Motor neuron (in vitro differentiated cells): Measurements from ENCODE around the gene CEACAM18. TPM values are rescaled to one million over a fixed set of nuclear protein-coding genes. Genes with fewer than 3 reads are reported as not detected.
A peak's percentile ranks its signal among the peaks of the same experiment; 100 is the strongest.
"Not testable (repeated sequence)": the region's sequence is repeated elsewhere in the genome, so short reads cannot be mapped to it uniquely, and the experiment has no call there.

Experiments used
- ATAC-seq, 8 experiments: fragments of 200-7000 bp; cut with Tn5 transposase; replicated peaks in 6 of 8; 2 replicates each; pipeline ENCODE4 v1.8.0; 2021; ENCODE audit warnings: mild to moderate bottlenecking in 8 of 8, moderate library complexity in 8 of 8
- H3K27ac ChIP-seq, 2 donors: fragments of 250-450 bp; sonication (Bioruptor Pico); 2 replicates each; pipeline ENCODE4 v1.9.0; 2021; ENCODE audit warnings: antibody characterized with exemption in 2 of 2, mild to moderate bottlenecking in 2 of 2, moderate library complexity in 1 of 2
- H3K4me1 ChIP-seq, 2 donors: fragments of 250-450 bp; sonication (Bioruptor Pico); replicated peaks in 1 of 2; 2 replicates each; pipeline ENCODE4 v1.6.1; 2021; ENCODE audit warnings: antibody characterized with exemption in 2 of 2, mild to moderate bottlenecking in 2 of 2, moderate library complexity in 1 of 2
- H3K4me3 ChIP-seq, 5 donors: fragments of 250-450 bp; sonication (Bioruptor Pico); 2 replicates each; pipeline ENCODE4 v1.9.0; 2021; ENCODE audit warnings: antibody characterized with exemption in 5 of 5, mild to moderate bottlenecking in 5 of 5, moderate library complexity in 4 of 5
- WGBS, 10 experiments: fragments of 450-650 bp; shearing (Covaris generic); methylation state at CpG; one replicate each; pipeline ENCODE4 v1.0.0; 2022; 5-methylcytosine and 5-hydroxymethylcytosine counted together
- in situ Hi-C, 9 experiments: fragments of 400-800 bp; cut with MboI; loops; one replicate each; pipeline ENCODE4 v1.15.0; 2021; ENCODE audit warnings: low sequenced_read_pairs in 9 of 9, low pct_unique_long_range_greater_than_20kb in 2 of 9; ENCODE audit not compliant: unreplicated experiment in 9 of 9
- total RNA-seq, 8 experiments: library from RNA; unstranded; fragments of 300-600 nt; gene quantifications; 2 replicates each; pipeline versions ENCODE4 v1.2.3 to v1.2.4, GENCODE V29; 2022

Gene CEACAM18
- total RNA-seq, 8 experiments from 2014 or later, result not detected

DNA sequence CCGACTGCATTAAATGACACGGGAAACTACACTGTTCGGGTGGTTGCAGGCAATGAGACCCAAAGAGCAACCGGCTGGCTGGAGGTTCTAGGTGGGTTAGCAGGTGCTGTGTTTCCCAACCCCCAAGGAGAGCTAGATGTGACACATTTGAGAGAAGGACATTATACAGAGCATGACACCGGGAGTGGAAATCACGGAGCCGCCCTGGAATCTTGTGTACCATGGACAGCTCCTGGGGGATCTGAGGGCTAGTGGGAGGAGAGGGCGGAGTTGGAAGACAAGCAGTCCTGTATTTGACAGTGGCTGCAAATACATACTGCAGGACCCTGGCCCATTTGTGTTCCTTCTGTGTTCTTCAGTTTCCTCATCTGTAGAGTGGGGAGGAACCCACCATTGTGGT, 2.3 kb downstream of the CEACAM18 start:
- no peaks in the 10 kb centered on the region for H3K4me1 ChIP-seq
- peak in 3 of 8 experiments; percentile 36 to 76 (median 39) for ATAC-seq
- in situ Hi-C loops, result loop anchor here in 1 of 9 experiments (25.0 kb wide), 1 partner anchor 182 kb away; no protein-coding TSS in a partner anchor
- 0 to 57% (median 30%) methylated on average over 1 to 6 of the region's 8 CpGs; no CpG with 5 or more reads in 4 of the 10 experiments for WGBS, 10 experiments
- H3K4me3 ChIP-seq, result no peak overlapping the region
- no peak overlapping the region for H3K27ac ChIP-seq

DNA sequence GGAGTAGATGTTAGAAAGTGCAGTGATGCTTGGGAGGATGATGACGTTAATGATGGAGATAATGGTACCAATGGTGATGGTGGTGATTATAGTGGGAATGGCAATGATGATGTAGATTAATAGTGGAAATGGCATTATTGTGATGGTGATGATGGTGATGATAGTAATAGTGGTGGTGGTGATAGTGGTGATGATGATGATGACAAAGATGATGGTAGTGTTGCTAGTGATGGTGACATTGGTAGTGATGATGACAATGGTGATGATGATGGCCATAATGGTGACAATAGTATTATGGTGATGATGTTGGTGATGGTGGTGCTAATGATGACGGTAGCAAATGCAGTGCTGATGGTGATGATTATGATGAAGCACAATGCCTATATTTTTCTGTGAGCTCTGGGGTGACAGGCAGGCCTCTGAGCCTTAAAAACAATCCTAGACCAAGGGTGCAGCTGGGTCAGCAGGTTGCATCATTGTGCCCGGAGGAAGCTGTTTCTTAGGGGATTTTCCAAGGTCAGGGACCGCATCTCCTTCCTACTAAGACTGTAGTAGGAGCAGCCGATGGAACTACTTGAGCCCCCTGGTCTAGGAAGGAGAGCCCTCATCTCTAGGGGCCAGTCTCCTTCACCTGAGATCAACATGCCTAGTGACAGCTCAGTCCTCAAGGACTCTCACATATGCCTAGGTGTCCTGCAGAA, 7.8 kb downstream of the CEACAM18 start:
- in situ Hi-C loops, result loop anchor here in 1 of 9 experiments (25.0 kb wide), 1 partner anchor 176 kb away; no protein-coding TSS in a partner anchor
- 0 to 62% (median 40%) methylated on average over 1 to 5 of the region's 5 CpGs; no CpG with 5 or more reads in 1 of the 10 experiments for WGBS, 10 experiments

DNA sequence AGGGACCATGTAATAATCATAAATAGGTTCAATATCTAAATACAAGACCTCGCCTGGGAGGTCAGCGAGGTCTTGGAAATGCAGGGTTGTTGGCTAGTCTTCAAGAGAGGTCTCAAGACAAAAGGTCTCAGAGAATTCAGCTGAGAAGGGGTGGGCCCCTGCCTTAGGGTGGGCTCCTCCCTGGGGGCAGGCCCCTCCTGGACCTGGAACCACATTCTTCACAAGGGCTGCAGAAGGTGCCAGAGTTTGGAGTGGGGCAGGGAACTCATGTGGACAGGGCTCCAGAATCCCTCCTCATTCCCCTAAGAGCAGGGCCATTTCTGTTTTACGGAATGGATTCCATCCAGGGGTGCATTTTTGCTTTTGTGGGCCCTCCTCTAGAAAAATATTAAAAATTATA, 10.2 kb downstream of the CEACAM18 start:
- no peak overlapping the region for H3K4me3 ChIP-seq
- H3K27ac ChIP-seq, result no peak overlapping the region
- 0 to 46% (median 20%) methylated on average over 1 to 2 of the region's 3 CpGs; no CpG with 5 or more reads in 7 of the 10 experiments for WGBS, 10 experiments
- in situ Hi-C loops, result loop anchor here in 1 of 9 experiments (25.0 kb wide), 1 partner anchor 174 kb away; no protein-coding TSS in a partner anchor
- no peaks in the 10 kb centered on the region for H3K4me1 ChIP-seq
- no peak for ATAC-seq

More for the DNA sequence above, 7.8 kb downstream of the CEACAM18 start:
- H3K4me3 ChIP-seq, result no peak overlapping the region
- no peaks in the 10 kb centered on the region for H3K4me1 ChIP-seq
- no peak overlapping the region for H3K27ac ChIP-seq
- ATAC-seq, result no peak

DNA sequence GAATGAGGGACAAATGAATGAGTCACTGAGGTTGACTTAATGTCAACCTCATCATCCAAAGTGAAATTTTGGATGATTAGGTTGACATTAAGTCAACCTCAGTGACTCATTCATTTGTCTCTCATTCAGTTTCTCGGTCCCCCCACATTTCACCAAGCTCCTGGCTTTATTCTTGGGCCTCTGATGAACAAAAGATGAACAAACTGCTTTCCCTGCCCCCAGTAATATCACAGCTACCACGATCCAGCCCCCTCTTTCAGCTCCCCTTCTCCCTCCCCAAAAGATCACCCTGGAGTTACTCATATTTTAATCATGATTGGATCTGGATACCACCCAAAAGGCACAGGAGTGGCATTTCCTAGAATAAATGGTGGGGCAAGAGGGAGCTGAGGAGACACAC, 10.8 kb downstream of the CEACAM18 start:
- no peak for ATAC-seq
- in situ Hi-C loops, result loop anchor here in 1 of 9 experiments (25.0 kb wide), 1 partner anchor 173 kb away; no protein-coding TSS in a partner anchor
- Histone ChIP-seq H3K27ac (no peak overlapping the region), H3K4me3 (no peak overlapping the region), H3K4me1 (no peaks in the 10 kb centered on the region)
- 0 to 34% (median 0%) methylated on average over 1 to 2 of the region's 2 CpGs; no CpG with 5 or more reads in 7 of the 10 experiments for WGBS, 10 experiments

DNA sequence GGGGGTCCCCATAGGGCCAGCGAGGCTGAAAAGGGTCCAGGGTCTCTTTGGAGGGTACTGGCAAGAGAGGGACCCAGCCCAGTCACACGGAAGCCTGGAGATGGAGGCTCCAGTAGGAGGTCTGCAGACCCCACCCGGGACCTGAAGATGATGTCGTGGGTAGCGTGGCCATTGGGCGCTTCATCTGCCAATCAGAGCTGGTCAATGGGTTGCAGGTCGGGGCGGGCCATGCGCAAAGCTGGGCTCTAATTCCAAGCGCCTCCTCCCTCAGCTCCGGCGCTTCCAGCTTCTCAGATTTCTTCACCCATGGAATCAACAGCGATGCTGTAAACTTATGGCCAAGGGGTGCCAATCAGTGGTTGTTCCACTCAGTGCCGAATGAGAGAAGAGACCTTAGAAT, 12.3 kb downstream of the CEACAM18 start:
- no peak overlapping the region for H3K4me3 ChIP-seq
- 0 to 77% (median 48%) methylated on average over 2 to 12 of the region's 14 CpGs; no CpG with 5 or more reads in 3 of the 10 experiments for WGBS, 10 experiments
- no peak for ATAC-seq
- H3K27ac ChIP-seq, result no peak overlapping the region
- in situ Hi-C loops, result loop anchor here in 1 of 9 experiments (25.0 kb wide), 1 partner anchor 172 kb away; no protein-coding TSS in a partner anchor
- no peaks in the 10 kb centered on the region for H3K4me1 ChIP-seq

DNA sequence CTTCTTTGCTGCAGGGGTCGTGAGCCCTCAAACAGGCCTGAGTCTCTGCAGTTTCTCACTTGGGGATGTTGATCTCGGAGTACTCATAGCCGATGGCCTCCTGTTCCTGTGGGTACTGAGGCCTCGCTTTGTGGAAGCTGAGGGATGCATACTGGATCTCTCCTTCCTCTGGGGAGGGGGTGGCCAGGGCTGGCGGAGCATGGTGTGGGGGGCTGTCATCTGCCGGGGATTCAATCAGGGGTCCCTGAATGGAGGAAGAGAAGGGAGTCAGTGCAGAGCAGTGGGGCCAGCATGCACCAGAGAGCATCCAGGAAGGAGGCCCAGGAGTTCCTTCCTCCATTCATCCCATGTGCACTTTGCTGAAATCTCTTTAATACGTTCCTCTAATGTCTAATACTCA, 13.2 kb downstream of the CEACAM18 start:
- in situ Hi-C loops, result loop anchor here in 1 of 9 experiments (25.0 kb wide), 1 partner anchor 171 kb away; no protein-coding TSS in a partner anchor
- no peak for ATAC-seq
- Histone ChIP-seq H3K27ac (no peak overlapping the region), H3K4me1 (no peaks in the 10 kb centered on the region), H3K4me3 (no peak overlapping the region)
- WGBS, 10 experiments, result 0 to 50% (median 0%) methylated on average over 1 to 4 of the region's 7 CpGs; no CpG with 5 or more reads in 3 of the 10 experiments

DNA sequence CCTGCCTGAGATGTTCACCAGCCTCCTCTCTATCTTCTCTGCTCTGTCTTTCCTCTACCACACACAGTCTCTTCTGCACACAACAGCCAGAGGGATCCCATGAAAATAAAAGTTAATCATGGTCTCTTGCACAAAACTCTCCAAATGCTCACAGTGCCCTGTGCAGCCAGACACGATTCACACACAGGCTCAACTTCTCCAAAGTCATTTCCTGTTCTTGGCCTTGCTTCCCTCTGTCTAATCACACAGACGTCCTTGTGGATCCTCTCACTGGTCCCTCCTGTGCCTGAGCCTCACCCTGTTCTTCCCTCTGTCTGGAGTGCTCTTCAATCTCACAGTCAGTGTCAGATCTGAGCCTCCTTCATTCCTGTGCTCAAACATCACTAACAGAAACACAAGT, 15.4 kb downstream of the CEACAM18 start:
- no peak for ATAC-seq
- Histone ChIP-seq H3K27ac (no peak overlapping the region), H3K4me1 (no peaks in the 10 kb centered on the region), H3K4me3 (no peak overlapping the region)
- in situ Hi-C loops, result loop anchor here in 1 of 9 experiments (25.0 kb wide), 1 partner anchor 169 kb away; no protein-coding TSS in a partner anchor
- 0 to 29% (median 0%) methylated on average over 1 to 2 of the region's 2 CpGs; no CpG with 5 or more reads in 3 of the 10 experiments for WGBS, 10 experiments

DNA sequence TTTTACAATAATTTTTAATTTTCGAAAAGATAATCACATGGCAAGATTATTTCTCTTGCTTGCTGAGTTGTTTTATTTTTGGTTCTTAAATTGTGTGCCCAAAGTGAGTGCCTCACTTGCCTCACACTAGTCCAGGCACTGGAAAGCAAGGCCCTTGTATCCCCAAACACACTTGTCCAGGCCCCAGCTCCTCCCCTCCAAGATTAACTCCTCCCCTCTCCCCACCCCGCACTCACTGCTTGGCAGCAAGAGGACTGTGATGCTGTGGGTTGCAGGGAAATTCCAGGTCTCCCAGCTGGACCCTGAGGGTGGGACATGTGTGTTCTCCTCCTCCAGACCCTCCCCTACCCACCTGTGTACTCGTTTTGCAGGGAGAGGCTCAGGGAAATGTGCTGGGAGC, 19.3 kb downstream of the CEACAM18 start:
- in situ Hi-C loops, result loop anchor here in 1 of 9 experiments (25.0 kb wide), 1 partner anchor 165 kb away; no protein-coding TSS in a partner anchor
- H3K4me1 ChIP-seq, result no peaks in the 10 kb centered on the region
- H3K27ac ChIP-seq, result no peak overlapping the region
- ATAC-seq, result no peak
- H3K4me3 ChIP-seq, result no peak overlapping the region
- 0 to 29% (median 7%) methylated on average over 1 to 2 of the region's 3 CpGs; no CpG with 5 or more reads in 4 of the 10 experiments for WGBS, 10 experiments

DNA sequence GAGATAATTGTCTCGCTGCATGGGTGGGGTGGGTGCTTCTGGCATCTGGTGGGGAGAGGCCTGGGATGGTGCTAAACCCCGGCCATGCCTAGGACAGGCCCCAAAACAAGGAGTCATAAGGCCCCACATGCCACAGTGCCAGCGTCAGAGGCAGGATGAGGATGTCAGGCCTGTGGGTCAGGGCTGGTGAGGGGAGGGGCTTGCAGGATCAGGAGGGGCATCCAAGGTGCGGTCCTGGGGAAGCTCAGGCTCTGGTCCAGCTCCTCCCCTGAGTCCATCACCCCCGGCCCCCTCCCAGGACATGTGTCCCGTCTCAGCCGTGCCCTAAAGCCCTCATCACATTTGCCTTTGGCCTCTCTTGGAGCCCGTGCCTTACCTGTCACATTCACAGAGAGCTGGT, 22.6 kb downstream of the CEACAM18 start:
- H3K4me1 ChIP-seq, H3K27ac ChIP-seq, in situ Hi-C loops, ATAC-seq, H3K4me3 ChIP-seq: not testable (repeated sequence)
- 0% methylated on average over 1 of the region's 8 CpGs; no CpG with 5 or more reads in 8 of the 10 experiments for WGBS, 10 experiments

DNA sequence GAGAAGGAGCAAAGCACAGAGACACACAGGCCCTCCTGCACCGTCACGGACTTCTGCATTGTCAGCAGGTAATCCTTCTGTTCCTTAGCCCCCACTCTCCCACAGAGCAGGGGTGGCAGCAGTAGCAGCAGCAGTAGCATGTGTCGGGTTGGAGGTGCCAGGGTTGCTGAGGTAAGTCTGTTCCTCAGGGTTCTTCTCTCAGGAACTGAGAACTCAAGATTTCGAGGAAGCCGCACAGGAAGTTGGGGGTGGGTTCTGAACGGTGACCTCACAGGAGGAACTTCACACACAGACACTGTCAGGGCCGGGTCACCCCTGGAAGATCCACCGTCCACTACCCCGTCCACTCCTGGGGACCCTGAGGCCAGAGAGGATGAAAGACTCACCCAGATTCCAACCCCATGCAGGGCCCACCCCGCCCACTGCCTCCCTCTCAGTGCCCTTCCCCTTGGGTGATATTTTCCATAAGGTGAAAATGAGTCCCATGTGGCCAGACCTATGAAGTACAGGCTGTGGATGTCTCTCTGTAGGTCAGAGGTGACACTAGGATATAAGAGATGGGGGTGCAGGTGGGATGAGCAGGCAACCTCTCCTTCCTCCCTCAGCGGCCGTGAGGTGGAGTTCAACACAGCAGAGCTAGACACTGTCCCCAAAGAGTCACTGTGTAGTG, 23.4 kb downstream of the CEACAM18 start, which contains the start of gene SIGLEC12:
SIGLEC12 (minus strand) TSS at position 207 of the 670 bp plus-strand sequence; CDS start at position 140, 67 bp downstream.
- no peak within 1 kb of the TSS for H3K4me3 ChIP-seq
- no peak for ATAC-seq
- in situ Hi-C loops, result no loop called here
- H3K27ac ChIP-seq, result no peak within 1 kb of the TSS
- no peaks in the 10 kb centered on the region for H3K4me1 ChIP-seq
- 10 to 74% (median 31%) methylated on average over 2 to 9 of the region's 12 CpGs; no CpG with 5 or more reads in 6 of the 10 experiments for WGBS, 10 experiments

DNA sequence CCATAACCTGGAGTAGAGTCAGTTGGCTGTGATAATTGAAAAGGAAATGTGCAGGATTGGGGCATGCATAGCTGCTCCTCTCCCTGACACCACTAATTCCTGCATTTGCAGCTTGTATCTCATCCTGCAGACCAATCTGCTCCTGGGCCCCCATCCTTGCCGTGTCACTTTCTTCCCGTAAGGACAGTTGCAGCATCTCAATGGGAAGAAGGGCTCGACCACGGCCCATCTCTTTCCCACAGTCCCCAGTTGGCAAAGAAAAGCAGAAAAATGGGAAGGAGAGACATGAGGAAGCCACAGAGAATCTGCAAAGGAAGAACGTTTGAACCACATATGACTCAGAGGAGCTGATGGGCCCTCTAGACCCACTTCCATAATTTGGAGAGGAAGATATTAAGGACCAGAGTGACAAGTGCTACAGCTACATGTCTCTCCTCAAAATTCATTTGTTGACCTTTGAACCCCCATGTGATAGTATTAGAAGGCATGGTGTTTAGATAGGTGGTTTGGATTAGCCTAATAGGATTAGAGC, 25.0 kb downstream of the CEACAM18 start:
- no peaks in the 10 kb centered on the region for H3K4me1 ChIP-seq
- no peak for ATAC-seq
- H3K4me3 ChIP-seq, result no peak overlapping the region
- WGBS, 10 experiments, result 19 to 70% (median 53%) methylated on average over 1 to 5 of the region's 5 CpGs; no CpG with 5 or more reads in 4 of the 10 experiments
- no peak overlapping the region for H3K27ac ChIP-seq
- in situ Hi-C loops, result no loop called here

DNA sequence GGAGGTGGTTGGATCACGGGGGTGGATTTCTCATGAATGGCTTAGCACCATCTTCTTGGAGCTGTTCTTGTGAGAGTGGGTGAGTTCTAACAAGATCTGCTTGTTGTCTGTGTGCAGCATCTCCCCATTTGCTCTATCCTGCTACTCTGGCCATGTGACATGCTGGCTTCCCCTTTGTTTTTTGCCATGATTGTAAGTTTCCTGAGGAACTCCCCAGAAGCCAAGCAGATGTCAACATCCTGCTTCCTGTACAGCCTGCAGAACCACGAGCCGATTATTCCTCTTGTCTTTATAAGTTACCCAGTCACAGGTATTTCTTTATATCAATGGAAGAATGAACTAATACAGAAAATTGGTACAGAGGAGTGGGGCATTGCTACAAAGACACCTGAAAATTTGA, 25.6 kb downstream of the CEACAM18 start:
- Histone ChIP-seq H3K4me3 (no peak overlapping the region), H3K4me1 (no peaks in the 10 kb centered on the region), H3K27ac (no peak overlapping the region)
- no peak for ATAC-seq
- WGBS, 10 experiments, result 0 to 40% (median 26%) methylated on average over 1 to 3 of the region's 3 CpGs; no CpG with 5 or more reads in 3 of the 10 experiments
- in situ Hi-C loops, result no loop called here
